B cell (primary cell): ENCODE measurements around the gene ARID4B. TPM values are rescaled to one million over a fixed set of nuclear protein-coding genes. Genes with fewer than 3 reads are reported as not detected.

Experiments
- ATAC-seq: fragments of 200-7000 bp; cut with Tn5 transposase; one replicate; pipeline ENCODE4 v1.10.0; 2021; ENCODE audit warnings: low read depth, mild to moderate bottlenecking, moderate number of reproducible peaks, moderate library complexity
- CTCF ChIA-PET: fragments of 350-600 bp; sonication (Branson Sonifier 250); formaldehyde crosslinking; loops from one replicate; lab custom pipeline; 2021; ENCODE audit warnings: antibody characterized with exemption, inconsistent platforms; lab: Charles Lee
- POLR2A ChIA-PET: fragments of 350-600 bp; sonication (Branson Sonifier 250); formaldehyde crosslinking; loops from one replicate; lab custom pipeline; 2021; ENCODE audit warnings: antibody characterized with exemption; lab: Charles Lee
- DNase-seq: peaks from one replicate; pipeline ENCODE4 v3.0.0; 2013
- H2AFZ ChIP-seq: 2 replicates; pipeline ENCODE4 v1.6.1; 2012; ENCODE audit warnings: mild to moderate bottlenecking, low read depth, low read length; ENCODE audit not compliant: insufficient read depth, poor library complexity, severe bottlenecking
- H3K27ac ChIP-seq, 2 donors: 1 replicate in 1 of 2; 2 replicates in 1 of 2; pipeline ENCODE4 v1.5.1; 2012 to 2013; ENCODE audit warnings: low read length in 2 of 2, mild to moderate bottlenecking in 2 of 2, moderate library complexity in 1 of 2
- H3K27me3 ChIP-seq, 4 experiments: fragments of 200-600 bp in 1 of 4; sonication (generic) in 1 of 4; replicated peaks in 1 of 4; 1 replicate in 2 of 4; 2 replicates in 2 of 4; pipeline versions ENCODE4 v1.6.1 to v1.7.0; 2013 to 2016; ENCODE audit warnings: low read length in 3 of 4, mild to moderate bottlenecking in 2 of 4, mixed read lengths in 1 of 4, moderate library complexity in 1 of 4; ENCODE audit not compliant: insufficient read depth in 4 of 4, control insufficient read depth in 3 of 4; ENCODE audit errors: control extremely low read depth in 1 of 4
- H3K36me3 ChIP-seq, 2 experiments: replicated peaks in 1 of 2; 1 replicate in 1 of 2; 2 replicates in 1 of 2; pipeline versions ENCODE4 v1.6.1 to v1.7.1; 2013; ENCODE audit warnings: low read length in 1 of 2; ENCODE audit not compliant: insufficient read depth in 2 of 2, control insufficient read depth in 1 of 2; ENCODE audit errors: control extremely low read depth in 1 of 2, extremely low read depth in 1 of 2
- H3K4me1 ChIP-seq, 2 donors: fragments of 200-600 bp in 1 of 2; sonication (generic) in 1 of 2; 1 replicate in 1 of 2; 2 replicates in 1 of 2; pipeline versions ENCODE4 v1.5.1 to v1.6.1; 2013 to 2017; ENCODE audit warnings: low read length in 2 of 2; ENCODE audit not compliant: control insufficient read depth in 2 of 2, insufficient read depth in 2 of 2
- H3K4me2 ChIP-seq: replicated peaks from 2 replicates; pipeline ENCODE3; 2012; ENCODE audit warnings: mild to moderate bottlenecking, low read depth, low read length; ENCODE audit not compliant: poor library complexity, severe bottlenecking
- H3K4me3 ChIP-seq, 5 experiments: fragments of 200-600 bp in 1 of 5; sonication (generic) in 1 of 5; 1 replicate in 3 of 5; 2 replicates in 2 of 5; pipeline versions ENCODE4 v1.5.1 to v1.7.0; 2011 to 2016; ENCODE audit warnings: low read length in 4 of 5, mild to moderate bottlenecking in 4 of 5, low read depth in 2 of 5, control low read depth in 1 of 5, moderate library complexity in 1 of 5; ENCODE audit not compliant: insufficient read depth in 1 of 5; ENCODE audit errors: control extremely low read depth in 1 of 5, extremely low read depth in 1 of 5
- H3K79me2 ChIP-seq: fragments of 200-600 bp; sonication (generic); one replicate; pipeline ENCODE4 v1.6.0; 2016; ENCODE audit warnings: low read length; ENCODE audit not compliant: control insufficient read depth, insufficient read depth
- H3K9ac ChIP-seq: fragments of 200-600 bp; sonication (generic); 2 replicates; pipeline ENCODE4 v1.6.1; 2017; ENCODE audit warnings: mild to moderate bottlenecking, low read length, moderate library complexity
- H3K9me3 ChIP-seq, 3 donors: one replicate each; pipeline versions ENCODE4 v1.6.1 to v1.7.1; 2013; ENCODE audit warnings: low read length in 2 of 3; ENCODE audit not compliant: control insufficient read depth in 2 of 3, insufficient read depth in 1 of 3; ENCODE audit errors: control extremely low read depth in 1 of 3
- H4K20me1 ChIP-seq: 2 replicates; pipeline ENCODE4 v1.6.0; 2012; ENCODE audit warnings: mild to moderate bottlenecking, low read length; ENCODE audit not compliant: insufficient read depth, control insufficient read depth, poor library complexity, severe bottlenecking
- H3K27ac Mint-ChIP-seq: one replicate; pipeline ENCODE4 v1.8.0; 2021; ENCODE audit warnings: mixed read lengths
- H3K27me3 Mint-ChIP-seq: one replicate; pipeline ENCODE4 v1.8.0; 2021; ENCODE audit warnings: mixed read lengths
- H3K4me1 Mint-ChIP-seq: one replicate; pipeline ENCODE4 v1.8.0; 2021; ENCODE audit warnings: mixed read lengths
- H3K4me3 Mint-ChIP-seq: one replicate; pipeline ENCODE4 v1.8.0; 2021; ENCODE audit warnings: mixed read lengths
- H3K9me3 Mint-ChIP-seq: one replicate; pipeline ENCODE4 v1.8.0; 2022; ENCODE audit warnings: mixed read lengths; ENCODE audit not compliant: insufficient read depth
- EZH2 ChIP-seq: IDR thresholded peaks from 2 replicates; pipeline ENCODE4 v1.6.1; 2012; ENCODE audit warnings: borderline replicate concordance, low read depth, mild to moderate bottlenecking, moderate library complexity, low read length; ENCODE audit not compliant: insufficient read depth, poor library complexity, severe bottlenecking
- WGBS: methylation state at CpG from one replicate; pipeline ENCODE4 v1.1.5; 2013; ENCODE audit warnings: missing lambda C conversion rate; ENCODE audit not compliant: insufficient coverage; 5-methylcytosine and 5-hydroxymethylcytosine counted together
- intact Hi-C: fragments of 100-400 bp; cut with micrococcal nuclease; formaldehyde crosslinking; loops from one replicate; pipeline ENCODE4 v1.10.0; 2022
- polyA plus RNA-seq: library from polyadenylated mRNA; depleted of rRNA; stranded (reverse); fragments of >200 nt; gene quantifications from 2 replicates; pipeline ENCODE4 v1.2.3, GENCODE V29; 2012
- total RNA-seq, 2 donors: library from RNA; stranded (reverse); fragments of 120-200 nt in 1 of 2; gene quantifications; 1 replicate in 1 of 2; 2 replicates in 1 of 2; pipeline versions ENCODE4 v1.2.3 to v1.2.4, GENCODE V29; 2013 to 2022
- TF ChIP-seq, protein P1 (sequence below): fragments of 200-600 bp; IDR thresholded peaks from one replicate; pipeline ENCODE4 v1.8.0; 2022; ENCODE audit warnings: antibody characterized with exemption, mild to moderate bottlenecking

Gene ARID4B
- total and polyA plus RNA-seq, 2 donors (not counting 1 experiment from before 2014, with no cell fraction given), result 13.2 to 110 TPM

DNA sequence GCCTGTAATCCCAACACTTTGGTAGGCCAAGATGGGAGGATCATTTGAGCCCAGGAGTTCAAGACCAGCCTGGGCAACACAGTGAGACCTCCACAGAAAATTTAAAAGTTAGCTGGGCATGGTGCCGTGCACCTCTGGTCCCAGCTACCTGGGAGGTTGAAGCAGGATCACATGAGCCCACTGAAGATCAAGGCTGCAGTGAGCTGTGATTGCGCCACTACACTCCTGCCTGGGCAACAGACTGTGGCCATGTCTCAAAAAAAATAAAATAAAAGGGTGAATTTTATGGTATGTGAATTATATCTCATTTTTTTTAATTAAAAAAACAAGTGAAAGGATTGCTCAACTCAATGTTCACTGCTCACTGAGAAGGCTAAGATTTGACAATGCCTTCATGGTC is 8.7 kb downstream of the ARID4B start:
- H3K9me3 Mint-ChIP-seq, result no peaks in the 10 kb centered on the region
- H4K20me1 ChIP-seq, result peaks cover 92% of the 10 kb centered on the region
- H2AFZ ChIP-seq, result no peak overlapping the region
- H3K4me3 ChIP-seq, result no peak overlapping the region
- 88% methylated on average over 1 of the region's 2 CpGs for WGBS
- intact Hi-C loops, result no loop called here
- no peak for DNase-seq
- peaks cover 5 to 29% of the 10 kb centered on the region in 2 experiments for H3K36me3 ChIP-seq
- no peaks in the 10 kb centered on the region for H3K27me3 Mint-ChIP-seq
- H3K4me1 Mint-ChIP-seq, result peaks cover 57% of the 10 kb centered on the region
- H3K9ac ChIP-seq, result no peak overlapping the region
- no peak overlapping the region for H3K27ac Mint-ChIP-seq
- H3K4me1 ChIP-seq, result peaks cover 20 to 21% of the 10 kb centered on the region in 2 donors
- H3K79me2 ChIP-seq, result peaks cover 98% of the 10 kb centered on the region
- CTCF ChIA-PET, result no interaction called here
- TF ChIP-seq EZH2, result no peak
- TF ChIP-seq, protein P1, sequence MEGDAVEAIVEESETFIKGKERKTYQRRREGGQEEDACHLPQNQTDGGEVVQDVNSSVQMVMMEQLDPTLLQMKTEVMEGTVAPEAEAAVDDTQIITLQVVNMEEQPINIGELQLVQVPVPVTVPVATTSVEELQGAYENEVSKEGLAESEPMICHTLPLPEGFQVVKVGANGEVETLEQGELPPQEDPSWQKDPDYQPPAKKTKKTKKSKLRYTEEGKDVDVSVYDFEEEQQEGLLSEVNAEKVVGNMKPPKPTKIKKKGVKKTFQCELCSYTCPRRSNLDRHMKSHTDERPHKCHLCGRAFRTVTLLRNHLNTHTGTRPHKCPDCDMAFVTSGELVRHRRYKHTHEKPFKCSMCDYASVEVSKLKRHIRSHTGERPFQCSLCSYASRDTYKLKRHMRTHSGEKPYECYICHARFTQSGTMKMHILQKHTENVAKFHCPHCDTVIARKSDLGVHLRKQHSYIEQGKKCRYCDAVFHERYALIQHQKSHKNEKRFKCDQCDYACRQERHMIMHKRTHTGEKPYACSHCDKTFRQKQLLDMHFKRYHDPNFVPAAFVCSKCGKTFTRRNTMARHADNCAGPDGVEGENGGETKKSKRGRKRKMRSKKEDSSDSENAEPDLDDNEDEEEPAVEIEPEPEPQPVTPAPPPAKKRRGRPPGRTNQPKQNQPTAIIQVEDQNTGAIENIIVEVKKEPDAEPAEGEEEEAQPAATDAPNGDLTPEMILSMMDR, result no peak
- no peaks in the 10 kb centered on the region for H3K27me3 ChIP-seq
- H3K4me2 ChIP-seq, result no peak overlapping the region
- ATAC-seq, result no peak
- H3K27ac ChIP-seq, result no peak overlapping the region
- H3K9me3 ChIP-seq, result no peaks in the 10 kb centered on the region
- no peak overlapping the region for H3K4me3 Mint-ChIP-seq
- POLR2A ChIA-PET, result interaction anchor here (0.6 kb wide), 1 partner anchor 208 kb away, joined by 5 read pairs; no protein-coding TSS in a partner anchor

DNA sequence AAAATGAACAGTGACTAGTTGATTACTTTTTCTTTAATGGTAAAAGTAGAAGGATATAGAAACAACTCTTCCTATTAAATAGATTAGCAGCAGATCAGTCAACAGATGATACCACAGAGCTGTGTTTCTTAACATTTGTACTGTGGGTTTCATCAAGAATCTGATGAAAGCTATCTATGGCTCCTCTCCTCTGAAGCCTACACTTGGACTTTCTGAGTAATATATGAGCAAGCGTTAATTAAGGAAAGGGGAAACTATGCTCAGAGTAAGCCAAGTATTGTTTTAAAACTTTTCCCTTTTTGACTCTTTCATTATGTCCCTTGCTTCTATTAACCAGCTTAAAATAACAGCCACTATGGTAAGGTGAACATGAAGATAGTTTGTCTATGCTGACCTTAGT is 10.8 kb downstream of the ARID4B start:
- Histone ChIP-seq H3K79me2 (peaks cover 98% of the 10 kb centered on the region), H3K9me3 (no peaks in the 10 kb centered on the region), H3K36me3 (peaks cover 5 to 29% of the 10 kb centered on the region in 2 experiments), H3K4me2 (no peak overlapping the region), H3K4me3 (no peak overlapping the region), H3K27ac (no peak overlapping the region), H2AFZ (no peak overlapping the region), H4K20me1 (peaks cover 91% of the 10 kb centered on the region), H3K9ac (no peak overlapping the region), H3K27me3 (no peaks in the 10 kb centered on the region), H3K4me1 (peaks cover 13 to 19% of the 10 kb centered on the region in 2 donors)
- DNase-seq, result no peak
- intact Hi-C loops, result no loop called here
- TF ChIP-seq, protein P1, result no peak
- no peak for TF ChIP-seq EZH2
- POLR2A ChIA-PET, result no interaction called here
- no peaks in the 10 kb centered on the region for H3K27me3 Mint-ChIP-seq
- no peak overlapping the region for H3K4me3 Mint-ChIP-seq
- H3K27ac Mint-ChIP-seq, result no peak overlapping the region
- peaks cover 63% of the 10 kb centered on the region for H3K4me1 Mint-ChIP-seq
- H3K9me3 Mint-ChIP-seq, result no peaks in the 10 kb centered on the region
- CTCF ChIA-PET, result no interaction called here
- no CpG with 5 or more reads among the region's 1 CpG for WGBS
- ATAC-seq, result no peak
